IPS DF 4.7 (cell line): ENCODE results near the gene ABHD17C.
"Not testable (repeated sequence)": the region's sequence is repeated elsewhere in the genome, so short reads cannot be mapped to it uniquely, and the experiment has no call there.

Source experiments
- DNase-seq: peaks from one replicate; pipeline ENCODE4 v3.0.0-alpha.2; 2013; ENCODE audit warnings: low spot score; ENCODE audit errors: extremely low read depth

The ABHD17C gene

DNA sequence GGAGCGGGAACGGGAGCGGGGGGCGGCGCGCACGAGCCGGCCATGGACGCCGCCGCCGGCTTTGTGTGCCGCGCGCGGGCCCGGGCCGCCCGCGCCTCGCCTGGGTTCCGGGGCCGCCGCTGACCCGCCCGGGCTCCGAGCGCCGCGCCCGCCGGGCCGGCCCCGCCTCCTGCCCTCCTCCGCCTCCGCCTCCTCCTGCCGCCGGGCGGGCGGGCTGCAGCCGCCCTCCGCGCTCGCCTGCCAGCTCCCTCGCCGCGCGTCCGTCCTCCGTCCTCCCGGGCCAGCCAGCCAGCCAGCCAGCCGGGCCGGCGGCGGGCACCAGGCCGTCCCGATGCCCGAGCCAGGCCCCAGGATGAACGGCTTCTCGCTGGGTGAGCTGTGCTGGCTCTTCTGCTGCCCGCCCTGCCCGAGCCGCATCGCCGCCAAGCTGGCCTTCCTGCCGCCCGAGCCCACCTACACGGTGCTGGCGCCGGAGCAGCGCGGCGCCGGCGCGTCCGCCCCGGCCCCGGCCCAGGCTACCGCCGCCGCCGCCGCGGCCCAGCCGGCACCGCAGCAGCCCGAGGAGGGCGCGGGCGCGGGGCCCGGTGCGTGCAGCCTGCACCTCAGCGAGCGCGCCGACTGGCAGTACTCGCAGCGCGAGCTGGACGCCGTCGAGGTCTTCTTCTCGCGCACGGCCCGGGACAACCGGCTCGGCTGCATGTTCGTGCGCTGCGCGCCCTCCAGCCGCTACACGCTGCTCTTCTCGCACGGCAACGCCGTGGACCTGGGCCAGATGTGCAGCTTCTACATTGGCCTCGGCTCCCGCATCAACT, at the start of gene ABHD17C:
ABHD17C (plus strand) TSS at position 212 of the 812 bp plus-strand sequence; CDS start at position 332, 120 bp downstream.
- no peak for DNase-seq

GRCh38 chr15:80645494-80646065, 49.5 kb upstream of the ABHD17C start:
- DNase-seq, result no peak

GRCh38 chr15:80647424-80647823, 47.7 kb upstream of the ABHD17C start:
- DNase-seq, result not testable (repeated sequence)

GRCh38 chr15:80654299-80654698, 40.8 kb upstream of the ABHD17C start:
- no peak for DNase-seq

- DNase-seq, result no peak
Measured at GRCh38 chr15:80659375-80659774, 35.7 kb upstream of the ABHD17C start.

DNA sequence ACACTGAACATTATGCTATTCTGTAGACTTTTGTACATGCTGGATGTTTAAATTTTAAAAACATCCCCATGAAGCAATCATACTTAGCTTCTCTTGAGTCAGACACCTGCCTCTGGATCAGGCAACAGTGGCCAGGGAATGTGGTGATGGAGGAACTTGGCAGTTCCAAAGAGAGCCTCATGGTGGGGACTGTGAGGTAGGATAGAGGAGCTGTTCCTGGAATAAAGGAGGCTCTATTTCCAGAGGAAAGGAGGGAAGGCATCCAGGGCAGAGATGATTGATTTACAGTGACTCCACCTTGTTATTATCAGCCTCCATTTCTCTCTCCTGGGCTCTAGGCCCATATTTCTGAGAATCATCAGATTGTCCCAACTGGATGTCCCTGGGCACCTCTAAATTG, 35.0 kb upstream of the ABHD17C start:
- no peak for DNase-seq

DNA sequence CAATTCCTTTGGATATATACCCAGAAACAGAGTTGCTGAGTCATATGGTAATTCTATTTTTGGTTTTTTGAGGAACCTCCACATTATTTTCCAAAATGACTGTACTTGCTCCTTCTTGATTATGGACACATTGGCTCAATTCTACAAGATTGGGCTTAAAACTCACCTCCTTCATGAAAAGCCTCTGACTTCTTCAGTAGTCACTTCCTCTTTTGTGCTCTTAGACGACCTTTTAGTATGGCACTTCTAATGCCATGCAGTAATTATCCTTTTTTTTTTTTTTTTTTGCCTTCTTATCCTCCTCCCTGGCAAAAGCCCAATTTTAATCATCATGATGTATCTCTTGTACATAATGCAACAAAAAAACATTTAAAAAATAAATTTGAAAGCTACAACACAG, 33.0 kb upstream of the ABHD17C start:
- DNase-seq, result no peak

DNA sequence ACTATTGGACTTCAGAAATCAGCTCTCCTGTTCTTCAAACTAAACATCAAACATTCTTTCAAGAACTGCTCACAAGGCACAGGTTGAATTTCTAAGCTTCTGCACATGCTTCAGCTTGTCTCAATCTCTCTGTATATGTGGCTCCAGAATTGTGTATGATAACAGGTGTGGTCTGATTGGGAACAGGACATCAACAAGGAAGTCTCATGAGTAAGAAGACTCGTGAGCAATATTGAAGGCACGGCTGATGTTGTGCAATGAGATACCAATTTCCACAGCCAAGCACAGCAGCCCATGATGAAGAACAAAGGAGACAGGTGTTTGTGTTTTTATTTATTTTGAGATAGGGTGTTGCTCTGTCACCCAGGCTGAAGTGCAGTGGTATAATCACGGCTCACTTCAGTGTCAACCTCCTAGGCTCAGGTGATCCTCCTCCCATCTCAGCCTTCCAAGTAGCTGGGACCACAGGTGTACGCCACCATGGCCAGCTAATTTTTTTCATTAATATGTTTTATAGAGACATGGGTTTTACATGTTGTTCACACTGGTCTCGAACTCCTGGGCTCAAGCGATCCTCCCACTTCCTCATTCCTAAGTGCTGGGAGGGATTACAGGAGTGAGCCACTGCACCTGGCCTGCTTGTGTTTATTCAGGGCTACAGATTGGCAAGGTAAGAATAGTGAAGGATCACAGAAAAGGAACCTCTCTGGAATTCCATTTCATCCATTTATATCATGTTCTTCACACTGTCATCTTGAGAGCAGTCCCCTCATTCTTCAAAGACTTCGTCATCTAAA, 32.2 kb upstream of the ABHD17C start:
- no peak for DNase-seq

DNA sequence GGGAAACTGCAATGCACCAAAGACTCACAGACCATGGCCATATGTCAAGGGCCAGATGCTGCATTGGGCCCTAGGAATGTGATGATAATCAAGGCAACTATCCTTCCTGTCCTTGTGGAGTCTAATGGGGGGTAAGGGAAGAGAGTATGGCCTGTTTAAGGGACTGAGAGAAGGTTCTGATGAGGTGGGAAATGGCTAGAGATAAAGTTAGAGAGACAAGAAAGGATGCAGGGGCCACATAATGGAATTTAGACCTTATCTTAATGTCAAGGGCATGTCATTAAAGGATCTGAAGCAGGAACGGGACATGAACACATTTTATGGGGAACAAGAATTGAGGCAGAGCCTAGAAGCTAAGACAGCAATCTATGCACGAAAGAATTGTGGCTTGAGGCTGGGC, 30.0 kb upstream of the ABHD17C start:
- no peak for DNase-seq

DNA sequence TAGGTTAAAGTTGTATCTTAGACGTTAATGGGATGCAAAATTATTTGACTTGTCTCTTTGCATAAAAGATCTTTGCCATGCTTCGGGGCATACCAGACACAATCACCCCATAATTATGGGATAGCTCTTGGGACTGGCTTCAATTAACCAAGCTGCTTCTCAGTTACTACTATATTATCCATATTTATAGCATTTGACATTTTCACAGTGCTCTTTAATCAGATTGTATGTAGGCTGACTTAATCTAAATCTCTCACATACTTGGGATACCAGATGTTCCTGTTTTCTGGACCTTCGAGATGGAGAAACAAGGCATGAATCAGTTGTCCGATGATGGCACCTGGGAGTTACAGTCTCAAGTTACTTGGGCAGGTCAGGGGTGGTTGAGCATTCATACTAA, 27.2 kb upstream of the ABHD17C start:
- DNase-seq, result no peak

GRCh38 chr15:80668546-80669236, 26.4 kb upstream of the ABHD17C start:
- no peak for DNase-seq

- no peak for DNase-seq
Measured at GRCh38 chr15:80669663-80670273, 25.3 kb upstream of the ABHD17C start.

DNA sequence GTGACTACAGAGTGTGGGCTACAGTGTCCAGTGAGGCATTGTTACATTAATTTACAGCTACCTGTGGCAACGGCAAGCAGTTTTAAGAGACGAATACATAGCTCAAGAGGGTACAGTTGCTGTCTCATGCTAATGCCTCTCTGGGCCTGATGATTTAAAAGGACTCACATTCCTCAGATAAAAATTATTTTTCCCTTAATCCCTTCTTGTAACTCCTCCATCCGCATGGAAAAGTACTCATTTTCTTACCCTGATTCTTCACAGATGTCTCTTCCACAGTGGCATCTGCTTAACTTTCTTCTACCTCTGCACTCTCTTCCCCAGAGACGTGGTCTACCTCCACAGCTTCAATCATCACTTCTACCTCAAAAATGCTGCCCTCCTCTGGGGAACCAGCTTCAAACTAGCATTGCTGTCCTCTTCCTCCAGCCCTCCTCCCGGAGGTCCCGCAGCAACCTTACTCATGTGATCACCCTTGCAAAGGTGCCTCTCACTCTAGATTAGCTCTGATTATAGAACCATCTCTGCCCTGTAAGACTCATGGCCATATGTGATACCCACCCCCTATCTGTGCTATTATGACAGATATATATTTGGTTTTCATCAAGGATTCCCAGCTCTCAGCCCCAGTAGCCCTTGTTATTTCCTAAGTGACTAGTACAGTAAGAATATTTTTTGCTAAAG, 21.4 kb upstream of the ABHD17C start:
- no peak for DNase-seq

- DNase-seq, result no peak
Measured at GRCh38 chr15:80674245-80674614, 20.9 kb upstream of the ABHD17C start.

- DNase-seq, result no peak
Measured at GRCh38 chr15:80677041-80677440, 18.1 kb upstream of the ABHD17C start.

DNA sequence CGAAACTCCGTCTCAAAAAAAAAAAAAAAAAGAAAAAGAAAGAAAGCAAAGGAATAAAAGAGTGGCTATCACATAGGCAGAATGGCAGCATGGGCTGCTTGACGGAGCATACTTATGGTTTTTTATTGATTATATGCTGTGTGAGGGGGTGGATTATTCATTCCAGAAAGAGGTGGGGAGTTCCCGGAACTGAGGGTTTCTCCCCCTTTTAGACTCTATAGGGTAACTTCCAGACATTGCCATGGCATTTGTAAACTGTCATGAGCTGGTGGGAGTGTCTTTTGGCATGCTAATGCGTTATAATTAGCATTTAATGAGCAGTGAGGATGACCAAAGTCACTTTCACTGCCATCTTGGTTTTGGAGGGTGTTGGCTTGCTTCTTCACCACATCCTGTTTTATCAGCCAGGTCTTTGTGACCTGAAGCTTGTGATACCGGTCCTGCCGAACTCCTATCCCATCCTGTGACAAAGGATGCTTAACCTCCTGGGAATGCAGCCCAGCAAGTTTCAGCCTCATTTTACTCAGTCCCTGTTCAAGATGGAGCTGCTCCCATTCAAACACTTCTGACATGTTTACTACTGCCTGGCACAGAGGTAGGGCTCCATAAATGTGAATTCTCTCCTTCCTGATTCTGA, 15.8 kb upstream of the ABHD17C start:
- no peak for DNase-seq

- no peak for DNase-seq
Measured at GRCh38 chr15:80679804-80680175, 15.3 kb upstream of the ABHD17C start.

DNA sequence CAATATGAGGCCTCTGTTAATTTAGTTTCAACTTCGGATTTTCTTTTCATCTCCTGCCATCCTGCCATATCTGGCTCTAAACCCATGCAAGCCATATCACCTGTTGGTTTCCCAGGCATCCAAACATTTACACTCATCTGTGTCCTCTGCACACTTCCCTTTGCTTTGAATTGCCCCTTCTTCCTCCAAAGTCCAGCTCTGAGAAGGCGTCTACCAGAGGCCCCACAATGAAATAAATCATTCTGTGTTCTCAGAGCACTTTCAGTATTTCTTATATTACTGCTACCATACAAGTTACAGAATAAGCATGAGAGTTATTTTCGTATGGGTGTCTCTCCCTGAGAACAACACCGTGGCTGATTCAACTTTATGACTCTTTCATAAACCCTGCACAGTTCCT, 12.9 kb upstream of the ABHD17C start:
- no peak for DNase-seq

DNA sequence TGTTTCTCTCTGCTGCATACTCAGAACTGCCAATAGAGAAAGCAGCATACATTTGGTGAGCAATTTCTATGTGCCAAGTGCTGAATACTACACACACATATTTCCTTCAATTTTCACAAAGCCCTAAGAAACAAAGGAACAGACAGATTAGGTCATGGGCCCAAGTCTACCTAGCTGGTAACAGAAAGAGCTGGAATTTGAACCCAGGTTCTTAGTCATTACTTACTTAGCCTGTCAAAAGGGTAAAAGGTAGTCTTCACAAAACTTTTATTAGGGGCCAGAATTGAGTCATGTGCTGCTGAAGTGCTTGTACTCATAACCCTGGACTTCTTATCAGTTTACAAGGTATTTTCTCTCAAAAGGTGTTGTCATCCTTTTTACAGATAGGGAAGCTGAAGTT, 10.4 kb upstream of the ABHD17C start:
- no peak for DNase-seq

- no peak for DNase-seq
Measured at GRCh38 chr15:80685628-80686027, 9.5 kb upstream of the ABHD17C start.
